ENCODE data around the gene NPAS3.

- TF ChIP-seq ESRRA (IDR thresholded peaks at IDR 0.05; ENCODE audit: borderline replicate concordance, low read length) = no peak
- no peak for TF ChIP-seq EHF (CRISPR knock-in tag; IDR thresholded peaks at IDR 0.05)
- no peak for TF ChIP-seq RAD21 (conservative IDR thresholded peaks at IDR 0.05 in 1 of 2, IDR thresholded peaks at IDR 0.05 in 1 of 2)
- TF ChIP-seq CTCF (IDR thresholded peaks at IDR 0.05) = no peak
- no peak for TF ChIP-seq JUN (IDR thresholded peaks at IDR 0.05)
- TF ChIP-seq, protein P1, sequence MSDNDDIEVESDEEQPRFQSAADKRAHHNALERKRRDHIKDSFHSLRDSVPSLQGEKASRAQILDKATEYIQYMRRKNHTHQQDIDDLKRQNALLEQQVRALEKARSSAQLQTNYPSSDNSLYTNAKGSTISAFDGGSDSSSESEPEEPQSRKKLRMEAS (IDR thresholded peaks at IDR 0.05) = no peak
- no peak for TF ChIP-seq KDM5A (IDR thresholded peaks at IDR 0.05)
- no peak for TF ChIP-seq MAZ (IDR thresholded peaks at IDR 0.05; ENCODE audit: borderline replicate concordance, low read depth, low read length)
- no peak for TF ChIP-seq POLR2A (IDR thresholded peaks at IDR 0.05; ENCODE audit: low read length)
These were observed 852.3 kb downstream of the NPAS3 start for GRCh38 chr14:33790996-33791395.

Data from A549 (cell line).